K562 (cell line): ENCODE measurements around the gene SLC41A3. TPM values are rescaled to one million over a fixed set of nuclear protein-coding genes. Genes with fewer than 3 reads are reported as not detected.
"Not testable (repeated sequence)": the region's sequence is repeated elsewhere in the genome, so short reads cannot be mapped to it uniquely, and the experiment has no call there.

Experiments
- ATAC-seq: fragments of 200-7000 bp; cut with Tn5 transposase; 3 replicates; pipeline ENCODE4 v1.9.1; 2020; ENCODE audit warnings: moderate library complexity
- BruUV-seq: library from RNA; stranded (reverse); fragments of 400-500 nt; replicated peaks from 2 replicates; lab custom pipeline; 2021; lab: Mats Ljungman, UMichigan
- CTCF ChIA-PET: fragments of 300-600 bp; formaldehyde crosslinking; extraction: SDS; loops from one replicate; lab custom pipeline; 2021; ENCODE audit warnings: low intra/inter-chr PET ratio; lab: Yijun Ruan, JAX
- POLR2A ChIA-PET: fragments of 300-600, 350-650 bp; sonication (Branson Sonifier 250); formaldehyde crosslinking; extraction: SDS; loops from one replicate; lab custom pipeline; 2021; ENCODE audit warnings: antibody characterized with exemption, inconsistent platforms; lab: Yijun Ruan, JAX
- DNase-seq, 4 experiments: peaks; one replicate each; pipeline versions ENCODE4 v3.0.0 to v3.0.0-alpha.2; 2011 to 2018; ENCODE audit warnings: low spot score in 3 of 4, mixed read lengths in 3 of 4; ENCODE audit errors: extremely low read depth in 1 of 4
- FAIRE-seq: peaks from 2 replicates; lab custom pipeline; 2011; peaks lifted over from hg19 to GRCh38; lab: Jason Lieb, UNC
- H2AFZ ChIP-seq: 2 replicates; pipeline ENCODE4 v1.6.0; 2011; ENCODE audit warnings: low read depth, low read length, control low read depth, inconsistent platforms
- H3K27ac ChIP-seq: fragments of 200-600 bp; 3 replicates; pipeline ENCODE4 v1.8.0; 2011; ENCODE audit warnings: low read depth, mild to moderate bottlenecking, control low read depth, inconsistent platforms, low read length, moderate library complexity, mixed read lengths; ENCODE audit errors: extremely low read depth
- H3K27me3 ChIP-seq, 2 experiments: fragments of 300-600 bp in 1 of 2; 2 replicates in 1 of 2; 3 replicates in 1 of 2; pipeline versions ENCODE4 v1.6.0 to v1.8.0; 2011; ENCODE audit warnings: inconsistent platforms in 2 of 2, low read length in 2 of 2, mild to moderate bottlenecking in 1 of 2, mixed read lengths in 1 of 2, moderate library complexity in 1 of 2; ENCODE audit not compliant: control insufficient read depth in 2 of 2, insufficient read depth in 2 of 2
- H3K36me3 ChIP-seq: fragments of 300-600 bp; 3 replicates; pipeline ENCODE4 v1.8.0; 2011; ENCODE audit warnings: mild to moderate bottlenecking, low read length, inconsistent platforms; ENCODE audit not compliant: control insufficient read depth, insufficient read depth
- H3K4me1 ChIP-seq, 2 experiments: fragments of 200-600 bp in 1 of 2; replicated peaks in 1 of 2; 2 replicates in 1 of 2; 3 replicates in 1 of 2; pipeline versions ENCODE4 v1.5.1 to v1.8.0; 2011; ENCODE audit warnings: inconsistent platforms in 2 of 2, low read length in 2 of 2, mild to moderate bottlenecking in 1 of 2, mixed read lengths in 1 of 2, moderate library complexity in 1 of 2; ENCODE audit not compliant: control insufficient read depth in 2 of 2, insufficient read depth in 2 of 2
- H3K4me2 ChIP-seq: 2 replicates; pipeline ENCODE4 v1.6.1; 2011; ENCODE audit warnings: low read length, control low read depth, inconsistent platforms, mixed read lengths; ENCODE audit not compliant: insufficient read depth
- H3K4me3 ChIP-seq: fragments of 200-600 bp; sonication (generic), shearing (Covaris generic); 2 replicates; pipeline ENCODE4 v1.5.1; 2016; ENCODE audit warnings: control low read depth, inconsistent platforms
- H3K79me2 ChIP-seq: fragments of 200-600 bp; 3 replicates; pipeline ENCODE4 v1.8.0; 2011; ENCODE audit warnings: low read length, inconsistent platforms; ENCODE audit not compliant: control insufficient read depth, insufficient read depth
- H3K9ac ChIP-seq, 2 experiments: 2 replicates each; pipeline versions ENCODE4 v1.6.0 to v1.6.1; 2011; ENCODE audit warnings: low read depth in 2 of 2, low read length in 2 of 2, control low read depth in 1 of 2, inconsistent platforms in 1 of 2, mild to moderate bottlenecking in 1 of 2, mixed read lengths in 1 of 2; ENCODE audit not compliant: insufficient read depth in 1 of 2
- H3K9me1 ChIP-seq: one replicate; pipeline ENCODE4 v1.6.0; 2011; ENCODE audit warnings: inconsistent platforms, mild to moderate bottlenecking, low read length, moderate library complexity; ENCODE audit not compliant: control insufficient read depth, insufficient read depth
- H3K9me3 ChIP-seq: replicated peaks from 2 replicates; pipeline ENCODE4 v1.5.1; 2011; ENCODE audit warnings: low read depth, low read length, inconsistent platforms; ENCODE audit not compliant: control insufficient read depth, insufficient read depth
- H4K20me1 ChIP-seq: replicated peaks from 2 replicates; pipeline ENCODE4 v1.6.1; 2011; ENCODE audit warnings: low read length, inconsistent platforms, mixed read lengths; ENCODE audit not compliant: control insufficient read depth, insufficient read depth
- WGBS: fragments of 100-300 bp; shearing (Covaris generic); methylation state at CpG from one replicate; pipeline ENCODE4 v1.1.6; 2016; ENCODE audit warnings: low coverage, mixed read lengths; ENCODE audit not compliant: insufficient coverage; ENCODE audit errors: missing lambda C conversion rate; 5-methylcytosine and 5-hydroxymethylcytosine counted together
- in situ Hi-C: fragments of 300-500 bp; cut with MboI; formaldehyde crosslinking; loops from 4 replicates; pipeline ENCODE4 v1.15.0; 2018; ENCODE audit warnings: inconsistent platforms, mixed read lengths
- intact Hi-C: fragments of 100-400 bp; cut with micrococcal nuclease; formaldehyde crosslinking; loops from 2 replicates; pipeline ENCODE4 v1.14.2; 2022
- polyA plus RNA-seq, 8 experiments: library from polyadenylated mRNA; depleted of rRNA in 4 of 8; stranded (reverse) in 5 of 8; unstranded in 3 of 8; fragments of >200 nt; fragmentation: Nextera tagmentation in 2 of 8; fragmentation: Illumina TruSeq in 1 of 8; extraction: Ambion mirVana in 2 of 8; extraction: Trizol in 1 of 8; gene quantifications; 2 replicates each; pipeline versions ENCODE4 v1.2.1 to v1.2.3, GENCODE V29; 2011 to 2014; ENCODE audit warnings: inconsistent platforms in 1 of 8, missing spikeins in 1 of 8
- total RNA-seq, 7 experiments: library from RNA; depleted of rRNA in 6 of 7; stranded (reverse); fragments of >200 nt in 6 of 7; fragmentation: Illumina TruSeq in 2 of 7; extraction: Trizol in 2 of 7; gene quantifications; 2 replicates each; pipeline versions ENCODE4 v1.2.1 to v1.2.3, GENCODE V29; 2011 to 2021; ENCODE audit warnings: low replicate concordance in 1 of 7

Gene SLC41A3
- total and polyA plus RNA-seq, 9 of the 15 experiments (the other 6 are each of a cell fraction or from before 2014, with no cell fraction given): 4.1 to 20.7 (median 11.2) TPM

DNA sequence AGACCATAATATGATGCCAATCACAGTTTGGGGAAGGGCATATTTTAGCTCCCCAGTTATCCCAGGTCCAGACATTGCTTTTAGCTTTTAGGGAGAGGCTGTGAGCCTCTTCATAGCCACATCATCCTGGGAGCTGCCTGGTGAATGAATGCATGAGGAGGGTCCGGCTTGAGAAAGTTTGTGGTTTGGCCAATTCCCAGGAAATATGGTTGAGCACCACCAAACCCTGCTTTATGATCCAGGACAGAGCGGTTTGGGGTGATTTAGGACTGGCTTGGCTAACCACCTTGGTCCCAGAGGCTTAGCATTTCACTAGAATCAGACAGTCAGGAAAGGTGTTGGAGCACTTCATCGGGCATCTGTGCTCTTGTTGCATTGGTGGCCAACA is 107.9 kb downstream of the SLC41A3 start:
- H3K36me3 ChIP-seq, H3K9ac ChIP-seq, H3K4me1 ChIP-seq, H2AFZ ChIP-seq, H3K9me3 ChIP-seq, H3K9me1 ChIP-seq, H3K27ac ChIP-seq, in situ Hi-C loops, CTCF ChIA-PET, FAIRE-seq, ATAC-seq, H4K20me1 ChIP-seq, H3K4me3 ChIP-seq, H3K27me3 ChIP-seq, intact Hi-C loops, H3K79me2 ChIP-seq, DNase-seq, BruUV-seq, H3K4me2 ChIP-seq, POLR2A ChIA-PET: not testable (repeated sequence)
- 3% methylated on average over 3 of the region's 3 CpGs for WGBS

DNA sequence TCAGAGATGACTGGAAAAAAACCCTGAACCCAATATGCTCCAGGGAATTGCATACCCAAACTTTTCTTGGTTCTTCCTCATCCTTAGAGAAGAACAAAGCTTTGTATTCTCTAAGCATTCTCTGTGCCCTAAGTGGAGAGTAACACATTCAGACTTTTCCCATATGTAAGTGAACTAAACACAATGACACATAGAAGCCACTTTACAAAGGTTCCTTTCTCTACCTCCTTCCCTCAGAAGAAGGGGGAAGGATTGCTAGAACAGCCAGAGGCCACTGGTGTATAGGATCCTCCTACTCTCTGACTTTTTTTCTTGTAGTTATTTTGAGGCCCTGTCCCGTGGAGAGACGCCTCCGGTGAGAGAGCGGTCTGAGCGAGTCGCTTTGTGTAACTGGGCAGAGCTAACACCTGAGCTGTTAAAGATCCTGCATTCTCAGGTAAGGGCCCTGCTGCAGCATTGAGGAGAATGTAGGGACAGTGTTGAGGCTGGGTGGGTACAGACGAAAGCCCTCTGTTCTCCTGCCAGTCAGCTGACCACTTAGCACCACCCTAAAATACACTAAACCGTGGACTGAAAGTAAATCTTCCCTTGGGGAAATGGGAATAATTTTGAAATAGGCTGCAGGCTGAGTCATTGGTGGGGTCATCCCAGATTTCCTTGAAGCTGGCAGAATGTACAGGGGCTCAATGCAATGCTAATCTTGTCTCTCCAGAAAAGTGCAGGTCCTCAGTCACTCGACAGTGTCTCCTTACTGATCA is 108.5 kb downstream of the SLC41A3 start:
- H3K36me3 ChIP-seq, POLR2A ChIA-PET, BruUV-seq, H3K9me3 ChIP-seq, in situ Hi-C loops, DNase-seq, ATAC-seq, H3K79me2 ChIP-seq, H4K20me1 ChIP-seq, H3K9ac ChIP-seq, H2AFZ ChIP-seq, intact Hi-C loops, H3K9me1 ChIP-seq, FAIRE-seq, H3K27ac ChIP-seq, H3K27me3 ChIP-seq, CTCF ChIA-PET, H3K4me1 ChIP-seq, H3K4me3 ChIP-seq, H3K4me2 ChIP-seq: not testable (repeated sequence)
- WGBS: 3% methylated on average over 2 of the region's 9 CpGs
